Muscle of back (tissue), 11 donors: ENCODE results near the gene WDFY3. TPM values are rescaled to one million over a fixed set of nuclear protein-coding genes. Genes with fewer than 3 reads are reported as not detected.
"Not testable (repeated sequence)": the region's sequence is repeated elsewhere in the genome, so short reads cannot be mapped to it uniquely, and the experiment has no call there.

Experiments used
- DNase-seq, 3 donors: peaks; one replicate each; pipeline versions ENCODE4 v3.0.0 to v3.0.0-alpha.2; 2013
- polyA plus RNA-seq, 10 donors: library from polyadenylated mRNA; unstranded; fragments of 120-200 nt; gene quantifications; one replicate each; pipeline ENCODE4 v1.2.1, GENCODE V29; 2013; ENCODE audit not compliant: insufficient read length in 10 of 10

WDFY3 gene
- polyA plus RNA-seq, 10 donors = 17.1 to 25.0 (median 22.3) TPM

- DNase-seq = no peak
Observed at GRCh38 chr4:84857296-84857695, 109.2 kb downstream of the WDFY3 start.

- DNase-seq = no peak
Observed at GRCh38 chr4:84856468-84857049, 109.9 kb downstream of the WDFY3 start.

DNA sequence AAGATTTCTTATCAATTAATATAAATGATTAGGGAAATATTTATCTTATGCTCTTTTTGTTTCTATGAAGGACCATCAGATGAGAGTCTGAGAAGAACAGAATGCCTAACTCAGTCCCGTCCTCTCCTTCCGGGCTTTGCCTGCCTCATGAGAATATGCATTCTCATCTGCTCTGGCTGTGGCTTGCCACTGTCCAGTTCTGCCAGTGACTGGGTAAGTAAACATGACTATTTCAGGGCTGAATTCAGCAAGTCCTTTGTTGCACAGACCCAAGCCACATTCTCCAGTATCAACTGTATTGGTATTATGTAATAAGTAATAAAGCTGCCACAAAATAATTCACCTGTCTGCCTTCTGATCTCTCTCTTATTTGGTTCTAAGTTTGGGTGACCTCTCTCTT is 110.7 kb downstream of the WDFY3 start:
- no peak for DNase-seq

DNA sequence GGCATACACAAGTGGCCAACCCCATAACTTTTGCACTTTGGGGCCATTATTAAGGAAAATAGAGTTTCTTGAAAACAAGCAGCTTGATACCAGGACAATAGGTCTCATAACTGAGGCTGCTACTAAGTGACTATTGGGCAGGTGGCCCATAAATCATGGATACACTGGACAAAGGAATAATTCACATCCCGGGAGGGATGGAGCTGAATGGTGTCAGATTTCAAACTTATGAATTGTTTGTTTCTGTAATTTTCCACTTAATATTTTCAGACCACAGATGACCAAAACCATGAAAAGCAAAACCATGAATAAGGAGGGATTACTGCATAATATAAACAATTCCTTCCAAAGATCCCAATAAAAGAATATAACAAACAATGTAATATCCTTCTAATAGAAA is 114.4 kb downstream of the WDFY3 start:
- DNase-seq = peak; percentile 4 to 39 (median 5)

- no peak for DNase-seq
Observed at GRCh38 chr4:84849051-84849640, 117.3 kb downstream of the WDFY3 start.

DNA sequence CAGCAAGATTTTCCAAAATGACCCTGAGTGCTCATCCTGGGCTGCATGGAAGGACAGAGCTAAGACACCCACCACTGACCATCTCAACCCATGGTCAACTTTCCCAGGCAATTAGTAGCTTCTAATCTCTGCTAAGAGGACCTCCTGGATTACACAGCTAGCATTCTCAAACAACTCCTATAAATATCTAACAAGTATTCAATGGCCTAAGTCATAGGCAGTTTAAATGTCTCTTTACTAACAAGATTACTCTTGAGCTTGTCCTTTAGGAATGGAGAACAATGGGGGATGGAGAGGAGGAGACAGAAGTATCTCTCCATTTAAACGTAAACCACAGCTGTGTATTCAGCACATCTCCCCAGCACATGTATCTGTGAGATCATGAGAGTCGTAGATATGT is 118.1 kb downstream of the WDFY3 start:
- DNase-seq = no peak

- DNase-seq = no peak
Observed at GRCh38 chr4:84847978-84848377, 118.5 kb downstream of the WDFY3 start.

GRCh38 chr4:84846985-84847384 is 119.5 kb downstream of the WDFY3 start:
- DNase-seq = no peak

DNA sequence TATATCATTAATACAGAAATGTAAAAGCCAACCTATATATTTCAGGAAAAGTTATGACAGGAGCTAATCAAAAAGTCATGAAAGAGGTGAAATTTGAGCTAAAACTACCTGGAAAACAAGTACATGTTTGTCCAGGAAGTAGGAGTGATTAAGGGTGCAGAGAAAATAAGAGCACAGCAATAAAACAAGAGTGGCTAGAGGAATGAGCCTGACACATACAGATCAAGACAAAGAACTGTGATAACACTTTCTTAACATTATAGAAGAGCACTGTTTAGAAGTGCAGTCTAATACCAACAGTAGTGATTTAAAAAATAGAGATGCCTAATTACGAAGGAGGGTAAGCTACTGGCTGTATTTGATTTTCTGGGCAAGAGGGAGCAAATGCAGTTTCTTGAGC is 125.1 kb downstream of the WDFY3 start:
- DNase-seq = no peak

GRCh38 chr4:84837751-84838150 is 128.7 kb downstream of the WDFY3 start:
- no peak for DNase-seq

- DNase-seq = not testable (repeated sequence)
Observed at GRCh38 chr4:84829633-84830032, 136.9 kb downstream of the WDFY3 start.

DNA sequence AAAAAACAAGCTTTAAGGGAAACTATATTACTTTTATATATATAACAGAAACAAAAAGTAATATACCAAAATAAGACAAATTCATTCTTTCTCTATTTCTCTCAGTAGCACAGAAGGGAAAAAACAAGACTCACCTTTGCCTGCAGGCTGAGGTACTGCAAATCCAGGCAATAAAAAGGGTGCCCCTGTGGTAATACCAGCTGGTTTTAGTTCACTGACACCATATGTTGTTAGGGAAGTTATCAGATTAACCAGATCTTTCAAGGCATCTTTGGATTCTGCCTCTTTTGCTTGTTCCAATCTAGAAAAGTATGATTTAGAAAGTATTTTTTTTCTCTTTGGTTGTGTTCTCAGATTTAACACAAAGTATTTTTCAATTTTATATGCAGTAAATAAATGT is 139.8 kb downstream of the WDFY3 start:
- DNase-seq = no peak

DNA sequence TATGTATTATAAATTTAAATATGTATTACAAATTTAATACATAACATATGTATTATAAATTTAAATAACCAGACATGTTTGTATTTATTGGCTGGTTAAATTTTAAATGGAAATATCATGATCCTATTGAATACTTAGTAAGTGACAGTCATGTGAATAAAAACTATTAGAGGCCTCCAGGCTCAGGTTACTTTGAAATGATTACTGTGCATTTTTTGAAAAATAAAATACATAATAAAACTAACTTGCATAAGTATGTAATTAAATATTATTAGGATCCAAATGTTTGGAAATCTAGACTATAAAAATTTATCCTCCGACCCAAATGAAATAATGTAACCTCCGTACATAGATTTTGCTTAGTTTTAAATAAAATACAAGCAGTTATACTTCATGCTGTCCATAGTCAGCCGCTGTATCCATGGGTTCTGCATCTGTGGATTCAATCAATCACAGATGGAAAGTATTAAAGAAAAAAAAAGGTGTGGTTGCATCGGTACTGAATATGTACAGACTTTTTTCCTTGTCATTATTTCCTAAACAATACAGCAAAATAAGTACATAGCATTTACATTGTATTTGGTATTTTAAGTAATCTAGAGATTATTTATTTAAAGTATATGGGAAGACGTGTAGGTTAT is 140.7 kb downstream of the WDFY3 start:
- DNase-seq = peak in 1 of 3 donors; percentile 28

DNA sequence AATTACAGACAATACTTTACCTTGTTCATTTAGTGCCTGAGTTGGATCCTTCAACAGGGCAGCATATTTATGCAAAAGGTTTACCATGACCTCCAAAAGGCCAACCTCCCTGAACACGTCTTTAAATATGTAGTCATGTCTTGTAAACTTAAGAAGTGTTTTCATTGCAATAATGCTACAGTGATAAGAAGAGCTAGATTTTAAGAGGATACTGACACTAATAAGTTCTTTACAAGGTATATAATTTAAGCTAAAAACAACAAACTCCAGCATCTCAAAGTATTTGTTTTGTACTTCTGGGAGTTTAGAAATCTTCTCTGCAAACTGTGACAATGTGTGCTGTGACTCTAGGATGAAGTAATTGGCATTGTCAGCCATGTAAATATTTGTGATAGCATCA is 145.4 kb downstream of the WDFY3 start:
- DNase-seq = no peak

DNA sequence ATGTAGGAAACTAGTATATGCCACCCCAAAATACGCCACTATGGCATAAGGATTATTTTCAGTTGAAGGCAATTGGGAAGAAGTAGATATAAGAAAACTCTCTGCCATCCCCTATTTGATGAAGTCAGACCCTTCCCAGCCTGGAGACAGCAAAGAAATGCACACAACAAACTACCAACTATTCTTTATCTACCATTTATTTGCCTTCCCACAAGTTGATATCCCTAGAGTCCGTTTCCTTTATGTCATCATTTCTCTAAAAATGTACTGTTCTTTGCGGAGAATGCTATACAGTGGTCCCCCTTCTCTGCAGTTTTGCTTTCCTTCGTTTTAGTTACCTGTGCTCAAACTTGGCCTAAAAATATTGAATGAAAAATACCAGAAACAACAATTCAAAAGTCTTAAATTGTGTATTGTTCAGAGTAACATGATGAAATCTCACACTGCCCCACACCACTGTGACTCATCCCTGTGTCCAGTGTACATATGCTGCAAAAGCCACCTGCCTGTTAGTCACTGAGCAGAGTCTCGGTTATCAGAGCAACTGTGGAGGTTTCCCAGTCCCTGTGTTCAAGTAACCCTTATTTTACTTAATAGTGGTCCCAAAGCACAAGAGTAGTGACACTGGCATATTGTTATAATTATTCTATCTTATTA is 152.3 kb downstream of the WDFY3 start:
- DNase-seq = peak in 1 of 3 donors; percentile 31

DNA sequence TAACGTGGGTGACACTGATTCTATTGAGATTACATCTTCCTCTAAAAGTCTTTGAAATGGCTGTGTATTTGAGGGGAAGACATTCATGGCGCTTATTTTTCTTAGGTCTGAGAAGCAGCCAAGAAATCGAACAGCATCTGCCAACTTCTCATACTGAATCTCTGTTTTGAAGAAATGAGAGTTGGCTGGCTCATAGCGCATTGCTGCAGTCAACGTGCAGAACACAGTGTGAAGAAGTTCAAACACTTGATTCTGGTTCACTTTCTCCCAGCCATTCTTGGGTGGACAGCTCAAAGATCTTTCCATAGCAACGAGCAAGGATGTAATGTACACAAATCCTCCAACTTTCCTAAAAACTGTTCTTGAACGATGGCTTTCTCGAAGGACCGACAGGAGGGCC is 156.5 kb downstream of the WDFY3 start:
- DNase-seq = peak in 2 of 3 donors; percentile 17 to 33

DNA sequence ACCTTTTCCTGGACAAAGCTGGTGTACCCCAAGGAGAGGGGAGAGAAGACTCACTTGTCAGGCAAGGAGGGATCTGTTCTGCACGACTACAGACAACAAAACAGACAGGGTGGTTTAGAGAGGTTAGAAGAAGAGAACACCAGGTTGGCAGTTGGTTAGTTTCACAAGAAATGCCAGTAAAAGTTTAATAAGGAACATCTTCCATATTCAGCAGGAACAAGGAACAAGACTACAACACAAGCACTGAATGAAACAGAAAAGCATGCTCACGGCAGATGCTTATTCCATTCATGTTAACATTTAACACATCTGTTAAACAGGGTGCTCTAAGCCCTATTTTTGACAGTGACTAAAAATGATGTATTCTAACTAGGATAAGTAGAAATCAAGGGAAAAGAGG is 158.2 kb downstream of the WDFY3 start:
- no peak for DNase-seq

DNA sequence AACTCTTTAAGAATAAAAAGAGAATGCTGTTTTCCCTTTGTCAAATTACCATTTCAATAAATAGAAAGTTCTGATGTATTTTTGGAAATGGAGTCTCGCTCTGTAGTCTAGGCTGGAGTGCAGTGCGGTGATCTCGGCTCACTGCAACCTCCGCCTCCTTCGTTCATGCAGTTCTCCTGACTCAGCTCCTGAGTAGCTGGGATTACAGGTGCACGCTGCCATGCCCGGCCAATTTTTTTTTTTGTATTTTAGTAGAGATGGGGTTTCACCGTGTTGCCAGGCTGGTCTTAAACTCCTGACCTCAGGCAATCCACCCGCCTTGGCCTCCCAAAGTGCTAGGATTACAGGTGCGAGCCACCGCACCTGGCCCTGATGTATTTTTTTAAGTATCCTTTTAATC is 159.9 kb downstream of the WDFY3 start:
- DNase-seq = not testable (repeated sequence)

GRCh38 chr4:84804136-84804535 is 162.4 kb downstream of the WDFY3 start:
- DNase-seq = peak; percentile 12 to 46 (median 22)

DNA sequence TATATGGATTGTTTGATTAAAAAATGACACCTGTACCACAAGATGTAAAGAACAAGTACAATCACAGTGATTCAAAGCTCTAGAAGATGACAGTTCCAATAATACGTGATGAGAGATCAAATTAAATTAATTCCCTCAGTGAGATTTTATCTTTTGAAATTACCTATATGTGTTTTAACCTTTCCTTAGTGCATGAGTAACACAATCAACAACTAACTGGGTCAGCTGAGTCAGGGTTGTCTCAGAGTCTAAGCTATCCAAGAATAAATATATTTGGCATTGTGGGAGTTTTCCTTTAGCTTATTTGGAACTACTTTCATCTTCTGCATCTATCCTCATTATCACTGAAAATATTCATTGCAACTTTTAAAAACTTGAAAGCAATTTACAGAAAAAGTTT is 162.8 kb downstream of the WDFY3 start:
- DNase-seq = no peak

GRCh38 chr4:84803116-84803515 is 163.4 kb downstream of the WDFY3 start:
- DNase-seq = no peak

GRCh38 chr4:84800256-84800655 is 166.2 kb downstream of the WDFY3 start:
- peak in 1 of 3 donors; percentile 16 for DNase-seq

GRCh38 chr4:84799318-84799717 is 167.2 kb downstream of the WDFY3 start:
- no peak for DNase-seq
